DMS53 treated with DMSO at 0.1 percent for 48 hours (cell line): ENCODE results near the gene GPR108.

Source experiments
- DNase-seq: peaks from one replicate; lab custom pipeline; 2025; ENCODE audit not compliant: unreplicated experiment; lab: John Stamatoyannopoulos, UW

Gene GPR108

DNA sequence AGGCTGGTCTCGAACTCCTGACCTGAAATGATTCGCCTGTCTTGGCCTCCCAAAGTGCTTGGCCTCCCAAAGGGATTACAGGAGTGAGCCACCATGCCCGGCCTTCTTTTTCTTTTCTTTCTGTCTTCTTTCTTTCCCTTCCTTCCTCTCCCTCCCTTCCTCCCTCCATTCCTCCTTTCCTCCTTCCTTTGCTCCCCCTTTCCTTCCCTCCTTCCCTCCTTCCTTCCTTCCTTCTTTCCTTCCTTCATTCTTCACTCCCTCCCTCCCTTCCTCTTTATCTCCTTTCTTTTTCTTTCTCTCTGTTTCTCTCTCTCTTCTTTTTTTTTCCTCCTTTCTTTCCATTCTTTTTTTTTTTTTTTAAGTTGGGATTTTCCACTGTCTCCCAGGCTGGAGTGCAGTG is 29.0 kb downstream of the GPR108 start:
- no peak for DNase-seq

DNA sequence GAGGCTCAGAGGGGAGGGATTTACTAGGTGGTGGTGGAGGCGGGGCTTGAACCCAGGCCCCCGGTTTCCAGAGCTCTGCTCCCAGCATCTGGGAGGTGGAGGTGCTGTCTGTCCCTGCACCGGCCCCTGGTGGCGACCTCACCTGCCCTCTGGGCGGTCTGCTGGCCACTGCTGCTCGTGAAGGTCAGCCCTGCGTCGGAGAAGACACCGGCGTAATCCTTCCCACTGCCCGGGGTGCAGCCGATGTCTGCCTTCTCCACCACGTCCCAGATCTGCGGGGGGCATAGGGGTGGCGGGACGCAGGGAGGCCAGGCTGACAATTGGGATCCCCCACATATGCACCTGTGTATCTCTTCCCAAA is 29.7 kb downstream of the GPR108 start:
- no peak for DNase-seq

DNA sequence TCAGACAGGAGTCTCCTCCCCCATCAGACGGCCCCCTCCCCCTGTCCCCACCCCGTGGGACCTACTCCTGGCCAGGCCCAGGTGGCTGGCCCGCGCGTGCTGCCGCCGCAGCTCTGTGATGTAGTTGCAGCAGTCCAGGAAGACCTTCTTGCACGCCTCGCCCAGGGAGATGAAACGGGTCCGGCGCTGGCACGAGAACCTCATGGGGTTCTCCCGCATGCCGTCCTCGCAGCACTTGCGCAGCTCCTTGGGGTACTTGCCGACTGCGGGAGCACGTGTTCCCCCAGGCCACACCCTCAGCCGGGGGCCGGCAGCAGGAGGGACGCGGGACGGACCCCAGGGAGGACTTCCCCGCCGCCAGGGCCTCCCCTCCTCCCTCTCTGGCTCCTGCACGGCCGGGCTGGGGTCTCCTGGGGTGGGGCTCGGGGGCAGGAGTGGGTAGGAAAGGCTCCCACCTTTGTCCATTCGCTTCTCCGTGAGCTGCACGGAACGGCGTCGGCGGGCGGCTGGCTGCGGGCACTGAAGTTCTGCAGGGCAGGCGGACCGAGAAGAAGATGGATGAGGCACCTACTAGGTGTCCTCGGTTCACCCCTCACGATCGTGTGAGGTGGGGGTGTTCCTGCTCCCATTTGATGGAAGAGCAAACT is 30.2 kb downstream of the GPR108 start:
- DNase-seq, result no peak

DNA sequence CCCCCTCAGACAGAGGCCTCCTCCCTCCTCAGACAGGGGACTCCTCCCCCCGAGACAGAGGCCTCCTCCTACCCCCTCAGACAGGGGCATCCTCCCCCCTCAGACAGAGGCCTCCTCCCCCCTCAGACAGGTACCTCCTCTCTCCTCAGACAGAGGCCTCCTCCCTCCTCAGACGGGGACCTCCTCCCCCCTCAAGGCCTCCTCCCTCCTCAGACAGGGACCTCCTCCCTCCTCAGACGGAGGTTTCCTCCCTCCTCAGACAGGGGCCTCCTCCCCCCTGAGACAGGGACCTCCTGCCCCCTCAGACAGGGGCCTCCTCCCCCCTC is 30.8 kb downstream of the GPR108 start:
- DNase-seq, result no peak

DNA sequence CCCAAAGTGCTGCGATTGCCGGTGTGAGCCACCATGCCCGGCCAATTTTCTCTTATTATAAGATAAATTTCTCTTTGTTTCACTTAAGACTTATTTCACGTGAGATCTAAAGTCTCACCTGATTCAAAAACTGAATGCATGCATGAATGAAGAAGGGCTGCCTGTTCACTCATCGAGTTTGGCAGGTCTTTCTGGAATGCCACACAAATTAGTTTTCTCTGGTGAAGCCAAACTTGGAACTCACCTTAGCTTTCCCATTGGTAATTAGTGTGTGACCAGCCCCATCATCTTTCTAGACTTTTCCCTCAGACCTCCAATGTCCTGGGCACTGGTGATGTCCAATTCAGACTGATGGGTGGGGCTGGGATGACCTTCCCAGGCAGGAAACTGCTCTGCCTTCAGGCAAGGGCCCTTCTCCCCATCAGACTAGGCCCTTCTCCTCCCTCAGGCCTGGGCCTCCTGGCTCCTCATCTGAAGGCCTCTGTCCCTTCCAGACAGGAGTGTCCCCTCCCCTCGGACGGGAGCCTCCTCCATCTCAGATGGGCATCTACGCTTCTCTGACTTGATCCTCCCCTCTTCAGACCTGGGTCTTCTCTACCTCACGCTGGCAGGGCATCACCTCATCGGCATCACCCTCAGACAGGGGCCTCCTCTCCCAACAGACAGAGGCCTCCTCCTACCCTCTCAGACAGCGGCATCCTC is 31.3 kb downstream of the GPR108 start:
- no peak for DNase-seq

DNA sequence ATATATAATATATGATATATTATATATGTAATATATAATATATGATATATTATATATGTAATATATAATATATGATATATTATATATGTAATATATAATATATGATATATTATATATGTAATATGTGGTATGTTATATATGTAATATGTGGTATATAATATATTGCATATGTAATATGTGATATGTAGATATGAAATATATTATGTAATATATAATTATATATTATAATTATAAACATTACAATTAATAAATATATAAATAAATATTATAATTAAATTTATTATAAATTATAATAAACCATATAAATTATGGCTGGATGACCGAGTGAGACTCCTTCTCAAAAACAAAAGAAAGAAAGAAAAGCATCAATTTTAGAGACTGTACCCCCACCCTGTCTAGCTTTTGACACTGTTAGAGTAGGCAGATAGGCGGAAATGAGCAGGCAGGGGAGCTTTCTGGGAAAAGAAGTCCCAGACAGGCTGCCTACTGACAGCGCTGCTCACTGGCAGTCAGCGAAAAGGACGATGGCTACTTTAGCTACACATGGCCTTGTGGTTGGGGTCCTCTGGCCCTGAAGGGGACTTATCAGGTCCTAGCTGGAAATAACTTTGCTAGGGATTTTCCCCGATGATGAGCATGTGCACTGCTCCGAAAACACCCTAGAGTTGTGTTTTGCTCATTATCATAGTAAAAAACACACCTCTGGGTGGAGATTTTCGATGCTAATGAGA is 36.6 kb downstream of the GPR108 start:
- DNase-seq, result no peak

DNA sequence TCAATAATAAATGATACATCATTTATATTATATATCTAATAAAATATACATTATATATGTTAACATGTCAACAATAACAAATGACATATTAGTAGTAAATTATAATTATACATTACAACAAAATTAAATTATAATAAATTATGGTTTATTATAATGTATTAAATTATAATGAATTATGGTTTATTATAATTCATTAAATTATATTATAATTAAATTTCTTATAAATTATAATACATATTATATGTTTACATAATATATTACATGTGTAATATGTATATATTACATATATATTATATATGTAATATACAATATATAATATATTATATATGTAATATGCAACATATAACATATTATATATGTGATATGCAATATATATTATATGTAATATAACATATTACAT is 37.4 kb downstream of the GPR108 start:
- DNase-seq, result no peak

DNA sequence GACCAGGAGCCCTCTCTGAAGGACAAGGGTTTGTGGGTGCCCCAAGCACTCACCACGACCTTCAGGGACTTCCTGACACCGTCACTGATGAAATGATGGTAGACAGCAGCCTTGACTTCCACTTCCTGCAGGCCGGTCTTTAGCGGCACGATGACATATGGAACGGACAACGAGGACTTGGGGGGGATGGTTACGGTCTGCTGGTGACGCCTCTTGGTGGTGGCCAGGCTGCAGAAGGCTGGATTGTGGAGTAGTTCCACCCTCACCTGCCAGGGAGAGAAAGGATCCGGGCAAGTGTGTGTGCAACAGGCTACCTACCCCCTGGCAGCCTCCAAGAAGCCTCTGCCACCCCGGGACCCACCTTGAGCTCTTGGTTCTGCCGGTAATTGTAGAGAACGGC is 40.1 kb downstream of the GPR108 start:
- DNase-seq, result no peak

DNA sequence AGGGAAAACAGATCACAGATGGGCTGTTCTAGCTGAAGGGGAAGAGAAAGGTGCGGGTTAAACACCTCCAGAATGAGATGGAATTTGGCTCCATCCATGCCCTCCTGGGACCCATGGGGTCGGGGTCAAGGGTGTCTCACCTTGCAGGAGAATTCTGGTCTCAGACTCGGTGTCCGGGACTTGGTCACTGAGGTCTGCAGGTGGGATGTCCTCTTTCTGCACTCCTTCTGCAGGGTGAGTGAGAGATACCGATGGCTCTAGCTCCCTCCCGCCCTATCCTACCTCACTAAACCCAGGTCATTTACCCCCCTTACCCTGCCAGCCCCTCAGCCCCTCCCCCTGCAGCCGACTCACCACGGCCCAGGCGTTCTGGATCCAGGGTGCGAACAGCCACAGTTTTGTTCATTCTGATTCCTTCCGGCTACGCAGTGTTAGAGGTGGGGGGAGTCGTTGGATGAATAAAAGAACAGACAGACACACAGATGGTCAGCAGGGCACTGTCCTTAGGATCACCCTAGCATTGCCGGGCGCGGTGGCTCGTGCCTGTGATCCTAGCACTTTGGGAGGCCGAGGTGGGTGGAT is 41.0 kb downstream of the GPR108 start:
- no peak for DNase-seq

DNA sequence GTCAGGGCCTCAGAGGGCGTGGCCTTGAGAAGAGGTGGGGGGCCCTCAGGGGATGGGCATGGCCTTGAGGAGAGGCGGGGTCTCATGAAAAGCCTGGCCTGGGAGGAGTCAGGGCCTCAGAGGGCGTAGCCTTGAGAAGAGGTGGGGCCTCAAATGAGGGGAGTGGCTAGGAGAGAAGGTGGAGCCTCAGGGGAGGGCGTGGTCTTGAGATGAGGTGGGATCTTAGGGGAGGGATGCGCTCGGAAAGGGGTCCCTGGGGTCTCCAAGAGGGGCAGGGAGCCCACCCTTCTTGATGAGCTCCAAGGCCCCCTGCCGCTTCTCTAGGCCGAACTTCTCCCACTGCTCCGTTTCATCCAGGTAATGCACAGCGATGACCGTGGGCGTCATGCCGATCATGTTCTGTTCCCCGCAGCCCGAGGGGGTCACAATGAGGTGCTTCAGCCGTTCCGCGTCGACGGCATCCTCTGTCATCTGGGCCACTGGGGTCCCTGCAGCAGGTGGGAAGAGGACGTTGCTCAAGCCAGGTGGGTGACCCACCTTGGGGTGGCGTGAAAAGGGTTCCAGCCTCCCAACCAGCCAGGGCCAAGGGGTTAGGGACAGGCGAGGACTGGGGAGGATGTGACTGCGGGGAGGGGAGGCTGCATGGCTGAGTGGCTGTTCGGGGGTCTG is 43.1 kb downstream of the GPR108 start:
- no peak for DNase-seq

DNA sequence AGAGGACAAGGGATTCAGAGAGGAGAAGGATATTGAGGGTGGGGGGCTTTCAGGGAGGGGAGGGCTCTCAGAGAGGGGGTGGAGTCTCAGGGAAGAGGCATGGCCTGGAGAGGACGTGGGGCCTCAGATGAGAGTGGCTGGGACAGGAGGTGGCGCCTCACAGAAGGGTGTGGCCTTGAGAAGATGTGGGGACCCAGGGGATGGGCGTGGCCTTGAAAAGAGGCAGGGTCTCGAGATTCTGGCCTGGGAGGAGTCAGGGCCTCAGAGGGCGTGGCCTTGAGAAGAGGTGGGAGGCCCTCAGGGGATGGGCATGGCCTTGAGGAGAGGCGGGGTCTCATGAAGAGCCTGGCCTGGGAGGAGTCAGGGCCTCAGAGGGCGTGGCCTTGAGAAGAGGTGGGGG is 43.7 kb downstream of the GPR108 start:
- DNase-seq, result no peak

DNA sequence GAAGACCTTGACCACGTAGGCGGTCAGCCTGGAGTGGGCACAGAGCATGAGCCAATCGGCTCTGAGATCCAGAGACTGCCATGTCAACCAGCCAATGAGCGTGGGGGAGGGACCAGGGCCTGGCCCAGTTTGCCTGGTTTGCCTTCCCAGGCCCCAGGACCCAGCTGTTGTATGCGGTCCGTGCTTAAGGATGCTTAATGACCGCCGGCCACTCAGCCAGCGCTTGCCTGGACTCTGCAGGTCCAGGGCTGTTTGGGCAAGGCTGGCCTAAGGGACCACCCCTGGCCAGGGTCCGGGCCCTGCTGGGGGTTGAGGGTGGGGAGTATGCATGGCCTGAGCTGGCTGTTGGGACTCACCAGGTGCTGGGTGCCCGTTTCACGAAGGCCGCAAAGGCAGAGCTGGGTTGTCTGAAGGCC is 44.3 kb downstream of the GPR108 start:
- DNase-seq, result no peak

DNA sequence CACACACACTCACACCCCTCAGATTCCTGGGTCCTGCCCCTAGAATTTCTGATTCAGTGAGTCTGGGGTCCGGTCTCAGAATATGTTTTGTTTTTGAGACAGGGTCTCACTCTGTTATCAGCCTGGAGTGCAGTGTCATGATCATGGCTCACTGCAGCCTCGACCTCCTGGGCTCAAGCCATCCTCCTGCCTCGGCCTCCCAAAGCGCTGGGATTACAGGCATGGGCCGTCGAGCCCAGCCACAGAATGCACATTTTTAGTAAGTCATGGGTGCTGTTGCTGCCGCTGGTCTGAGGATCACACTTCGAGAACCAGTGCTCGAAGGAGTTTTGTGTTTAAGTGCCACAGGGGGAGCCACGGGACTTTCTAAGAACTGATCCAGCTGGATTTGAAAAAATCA is 45.4 kb downstream of the GPR108 start:
- no peak for DNase-seq

DNA sequence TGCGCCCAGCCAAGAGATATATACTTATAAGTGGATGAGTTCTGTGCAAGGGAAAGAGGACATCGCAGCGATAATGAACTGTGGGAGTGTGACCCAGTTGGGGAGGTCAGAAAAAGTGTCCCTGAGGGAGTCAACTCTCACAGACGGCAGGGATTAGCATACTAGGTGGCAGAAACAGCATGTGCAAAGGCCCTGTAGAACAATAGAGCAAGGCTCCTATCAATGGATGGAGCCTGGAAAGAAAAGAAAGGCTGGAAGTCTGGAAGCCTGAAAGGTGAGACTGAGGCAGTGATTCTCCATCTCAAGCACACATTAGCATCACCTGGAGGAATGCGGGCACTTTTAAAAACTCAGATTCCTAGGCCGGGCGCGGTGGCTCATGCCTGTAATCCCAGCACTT is 46.0 kb downstream of the GPR108 start:
- DNase-seq, result no peak

DNA sequence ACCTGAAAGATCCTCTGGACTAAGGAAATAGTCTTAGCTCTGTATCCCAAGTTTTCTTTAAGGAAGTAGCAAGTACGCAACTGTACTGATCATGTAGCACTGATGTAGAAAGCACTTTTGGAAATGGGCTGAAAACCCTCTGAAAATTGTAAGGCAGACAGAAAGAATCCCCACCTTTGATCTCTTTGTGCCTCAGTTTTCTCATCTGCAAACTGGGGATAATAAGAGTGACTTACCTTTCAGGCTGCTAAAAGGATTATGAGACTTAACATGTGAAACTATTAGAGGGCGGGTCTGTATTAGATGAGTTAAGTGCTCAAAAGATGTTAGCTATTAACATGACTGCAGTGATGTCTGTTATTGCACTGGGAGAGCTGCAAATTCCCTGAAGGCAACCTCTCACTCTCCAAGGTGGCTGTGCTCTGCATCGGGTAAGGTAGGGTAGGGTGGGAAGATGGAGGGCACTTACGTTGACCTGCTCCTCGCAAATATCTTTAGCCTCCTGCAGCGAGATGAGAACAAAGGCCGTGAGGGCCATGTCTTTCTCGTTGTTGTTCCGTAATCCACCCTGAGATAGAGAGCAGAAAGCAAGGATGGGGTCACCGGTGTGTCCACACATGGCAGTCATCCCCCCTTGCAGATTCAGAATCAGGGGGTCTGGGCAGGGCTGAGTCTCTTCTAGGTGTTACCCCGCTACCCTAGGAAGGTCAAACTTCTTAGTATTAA is 47.1 kb downstream of the GPR108 start:
- no peak for DNase-seq

DNA sequence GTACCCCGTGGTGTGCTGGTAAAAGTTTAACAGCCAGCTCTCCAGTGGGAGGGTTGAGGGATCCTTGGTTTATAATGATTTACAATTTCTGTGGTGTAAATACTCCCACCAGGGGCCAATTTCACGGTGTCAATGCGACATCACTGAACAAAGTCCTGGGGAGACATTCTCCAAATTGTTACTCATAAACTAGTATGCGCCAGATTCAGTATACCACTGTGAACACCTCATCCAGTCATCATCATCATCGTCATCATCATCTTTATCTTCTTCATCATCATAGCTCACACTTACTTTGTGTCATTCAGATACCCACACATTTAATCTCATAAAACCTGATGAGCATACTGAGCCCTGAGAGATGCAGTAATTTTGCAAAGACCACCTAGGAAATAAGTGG is 50.3 kb downstream of the GPR108 start:
- DNase-seq, result no peak

DNA sequence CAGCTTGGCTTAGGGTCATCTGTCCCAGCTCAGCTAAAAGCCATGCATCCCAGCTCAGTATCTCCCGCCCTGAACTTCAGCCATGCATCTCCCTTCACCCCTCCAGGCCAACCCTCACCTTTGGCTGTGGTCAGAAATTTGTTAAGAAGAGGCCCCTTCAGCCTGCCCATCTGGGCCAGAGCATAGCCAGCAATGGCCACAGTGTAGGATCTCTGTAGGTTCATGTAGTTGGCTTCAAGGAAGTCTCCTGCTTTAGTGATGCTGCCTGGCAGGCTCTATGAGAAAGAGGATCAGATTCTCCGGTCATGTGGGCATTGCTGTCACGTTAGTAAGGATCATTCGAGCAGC is 50.8 kb downstream of the GPR108 start:
- DNase-seq, result no peak

DNA sequence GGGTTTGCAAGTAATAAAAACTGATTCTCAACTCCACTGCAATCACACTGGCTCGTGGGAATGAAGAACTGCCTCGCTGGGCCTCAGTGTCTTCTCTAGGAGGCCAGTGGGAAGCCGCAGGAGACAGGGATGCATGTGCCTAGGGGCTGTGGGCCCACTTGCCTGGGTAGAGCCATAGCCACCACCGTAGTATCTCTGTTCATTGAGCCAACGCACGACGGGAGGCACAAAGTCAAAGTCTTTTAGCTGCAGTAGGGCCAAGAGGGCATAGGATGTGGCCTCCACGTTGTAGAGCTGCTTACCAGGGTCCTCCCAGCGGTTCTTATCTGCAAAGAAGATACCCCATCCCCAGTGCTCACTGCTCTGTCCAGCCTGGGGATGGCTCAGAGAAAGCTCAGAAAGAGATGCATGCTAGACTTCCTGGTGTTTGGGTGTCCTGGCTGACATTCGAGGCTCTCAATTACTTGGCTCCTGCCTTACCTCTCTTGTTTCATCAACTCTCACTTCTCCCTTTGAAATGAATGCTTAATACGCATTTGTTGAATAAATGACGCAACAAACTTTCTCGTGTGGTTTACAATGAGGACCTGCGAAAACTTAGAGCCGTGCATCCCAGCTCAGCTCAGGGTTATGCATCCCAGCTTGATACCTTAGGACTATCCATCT is 51.3 kb downstream of the GPR108 start:
- no peak for DNase-seq

DNA sequence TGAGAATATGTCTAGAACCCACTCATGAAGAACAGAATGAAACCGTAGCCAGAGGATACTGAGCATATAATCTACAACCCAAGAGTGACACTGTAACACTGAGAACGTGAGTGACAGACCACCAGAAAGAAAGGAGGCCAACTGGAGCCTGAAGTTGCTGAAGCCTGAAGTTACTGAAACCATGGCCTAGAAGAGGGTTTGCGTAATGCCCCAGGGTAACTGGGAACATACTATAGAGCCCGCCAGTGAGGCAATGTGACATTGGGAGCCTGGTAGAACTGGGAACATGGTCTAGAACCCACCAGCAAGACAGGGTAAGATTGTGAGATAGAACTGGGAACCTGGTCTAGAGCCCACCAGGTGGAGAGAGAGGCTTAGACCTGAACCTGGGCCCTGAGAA is 51.9 kb downstream of the GPR108 start:
- DNase-seq, result no peak

DNA sequence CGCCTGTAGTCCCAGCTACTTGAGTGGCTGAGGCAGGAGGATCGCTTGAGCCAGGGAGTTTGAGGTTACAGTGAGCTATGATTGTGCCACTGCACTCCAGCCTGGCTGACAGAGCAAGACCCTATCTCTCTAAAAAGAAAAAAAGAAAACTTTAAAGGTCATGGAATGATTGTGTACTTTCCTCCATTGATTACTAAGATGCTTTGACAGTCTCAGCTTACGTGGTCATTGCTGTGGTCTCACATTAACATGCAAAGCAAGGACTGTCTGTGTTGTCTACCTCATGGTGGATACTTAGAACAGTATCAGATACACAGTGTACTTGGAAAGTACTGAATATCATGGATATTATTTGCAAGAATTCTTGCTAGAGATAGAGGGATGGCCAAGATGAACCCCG is 53.4 kb downstream of the GPR108 start:
- no peak for DNase-seq
